Activated CD4-positive, alpha-beta T cell treated with anti-CD3 and anti-CD28 coated beads, Interleukin-2, amount 50 U/mL, for 24 hours (primary cell): ENCODE data around the gene SURF4.

Experiments
- DNase-seq, 2 donors: peaks; one replicate each; pipeline ENCODE4 v3.0.0-alpha.2; 2020; ENCODE audit warnings: low read depth in 1 of 2, low spot score in 1 of 2

SURF4 gene

GRCh38 chr9:133375724-133376654, at the start of gene SURF4, which contains the start of gene STKLD1:
Gene SURF4, minus strand, starts transcription at chr9:133376060. Its CDS starts 91 bp downstream, at chr9:133375969.
Gene STKLD1, plus strand, starts transcription at chr9:133376366. Its CDS starts 108 bp downstream, at chr9:133376474.
- peak; percentile 90 to 96 for DNase-seq

DNA sequence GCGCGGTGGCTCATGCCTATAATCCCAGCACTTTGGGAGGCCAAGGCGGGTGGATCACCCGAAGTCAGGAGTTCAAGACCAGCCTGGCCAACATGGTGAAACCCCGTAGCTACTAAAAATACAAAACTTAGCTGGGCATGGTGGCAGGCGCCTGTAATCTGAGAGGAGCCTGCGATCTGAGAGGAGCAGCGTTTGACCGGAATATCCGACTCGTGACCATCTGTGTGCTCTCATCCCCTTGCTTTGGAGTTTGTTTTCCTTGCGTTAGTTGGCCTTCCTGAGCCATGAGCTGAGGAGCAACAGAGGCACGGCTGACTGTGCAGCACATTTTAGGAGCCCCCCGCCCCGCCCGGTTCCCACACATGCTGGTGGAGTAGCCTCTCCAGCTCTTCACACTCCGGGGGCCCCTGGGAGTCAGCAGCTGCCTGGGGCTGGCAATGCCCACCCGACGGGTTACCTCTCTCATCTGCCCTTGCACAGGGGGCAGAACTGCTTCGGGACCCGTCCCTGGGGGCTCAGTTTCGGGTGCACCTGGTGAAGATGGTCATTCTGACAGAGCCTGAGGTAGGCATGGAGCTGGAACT, 49.3 kb upstream of the SURF4 start:
- no peak for DNase-seq

- no peak for DNase-seq
These were observed 48.3 kb upstream of the SURF4 start for GRCh38 chr9:133424187-133424586.

DNA sequence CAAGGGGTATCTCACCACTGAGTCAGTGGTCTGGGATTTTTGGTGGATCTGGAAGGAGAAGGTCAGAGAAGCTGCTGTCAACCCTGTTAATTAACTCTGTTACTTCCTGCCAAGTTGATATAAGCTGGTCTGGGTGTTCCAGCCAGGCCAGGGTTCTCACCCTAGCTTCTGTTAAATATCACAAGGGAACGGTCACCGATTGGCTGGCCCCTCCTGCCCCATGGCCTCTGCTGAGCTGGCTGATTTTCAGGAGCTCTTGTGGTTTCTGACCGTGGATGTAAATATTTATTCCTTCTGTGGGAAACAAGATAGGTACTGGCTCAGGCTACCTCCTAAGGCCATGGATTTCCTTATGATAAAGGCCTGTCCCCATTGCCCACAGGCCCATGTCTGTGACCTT, 47.4 kb upstream of the SURF4 start:
- no peak for DNase-seq

- DNase-seq, result no peak
These were observed 46.0 kb upstream of the SURF4 start, which contains the start of gene ADAMTS13 for GRCh38 chr9:133421615-133422542. Gene ADAMTS13, plus strand, starts transcription at chr9:133422367. Its CDS starts 77 bp downstream, at chr9:133422444.

- DNase-seq, result no peak
These were observed 44.5 kb upstream of the SURF4 start for GRCh38 chr9:133420392-133420827.

- no peak for DNase-seq
These were observed 43.1 kb upstream of the SURF4 start for GRCh38 chr9:133419005-133419404.

DNA sequence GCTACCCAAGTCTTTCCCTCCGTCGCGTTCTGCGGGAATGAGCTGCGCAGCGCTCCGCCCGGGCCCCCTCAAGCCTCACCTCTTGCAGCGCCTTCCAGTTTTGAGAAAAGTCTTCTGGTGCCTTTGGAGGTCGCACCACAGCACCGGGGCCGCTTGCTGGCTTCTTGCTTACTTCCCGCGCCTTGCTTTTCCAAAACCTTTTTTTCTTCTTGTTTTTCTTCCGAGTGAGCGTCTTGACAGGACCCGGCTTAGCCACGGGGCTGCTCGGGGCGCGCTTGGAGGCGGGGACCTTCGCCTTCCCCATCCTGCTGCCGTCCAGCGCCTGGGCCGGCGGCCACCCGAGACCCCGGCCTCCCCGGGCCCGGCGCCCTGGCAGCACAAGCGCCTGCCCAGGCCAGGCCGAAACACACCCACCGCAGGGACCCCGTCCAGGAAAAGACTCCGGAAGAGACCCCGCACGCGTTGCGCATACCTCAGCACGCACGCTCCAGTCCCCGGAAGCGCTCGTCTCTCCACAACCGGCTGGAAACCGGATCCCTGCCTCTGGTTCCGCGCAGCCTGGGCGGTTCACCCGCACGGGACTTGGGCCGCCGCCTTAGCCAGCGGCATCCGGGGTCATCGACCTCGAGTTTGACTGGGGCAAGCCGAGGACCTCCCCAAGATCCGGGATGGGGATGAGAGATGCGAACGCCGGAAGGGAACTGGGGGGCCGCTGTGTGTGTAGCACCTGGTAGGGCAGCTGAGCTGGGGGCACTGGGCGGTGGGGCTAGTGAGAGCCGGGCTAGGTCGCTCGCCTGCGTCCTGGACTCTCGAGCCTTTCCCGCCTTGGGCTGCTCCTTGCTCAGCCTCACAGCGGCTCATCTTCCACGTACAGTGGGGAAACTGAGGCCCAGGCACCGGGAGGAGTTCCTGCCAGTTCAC, 41.9 kb upstream of the SURF4 start, which contains the start of gene REXO4:
Gene REXO4, minus strand, starts transcription at position 470 of the 921 bp plus-strand sequence. Its CDS starts 166 bp downstream, at position 304.
- peak; percentile 82 to 84 for DNase-seq

DNA sequence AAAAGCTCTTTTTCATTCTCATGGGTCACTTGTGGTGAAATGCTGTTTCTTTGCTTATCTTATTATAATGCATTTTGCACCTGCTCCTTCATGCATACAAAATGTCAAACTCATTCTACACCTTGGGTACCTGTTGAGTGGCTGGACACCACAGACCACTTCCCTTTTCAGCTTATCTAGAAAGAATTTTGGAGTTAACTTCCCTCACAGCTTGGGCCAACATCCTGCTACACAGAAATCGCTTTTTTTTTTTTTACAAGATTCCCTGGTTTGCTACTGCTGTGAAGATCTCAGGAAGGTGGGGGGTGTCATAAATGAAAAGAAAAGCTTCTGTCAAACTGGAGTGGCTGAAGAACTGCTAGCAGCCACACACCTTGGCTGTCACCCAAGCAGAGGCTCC, 39.3 kb upstream of the SURF4 start:
- no peak for DNase-seq

DNA sequence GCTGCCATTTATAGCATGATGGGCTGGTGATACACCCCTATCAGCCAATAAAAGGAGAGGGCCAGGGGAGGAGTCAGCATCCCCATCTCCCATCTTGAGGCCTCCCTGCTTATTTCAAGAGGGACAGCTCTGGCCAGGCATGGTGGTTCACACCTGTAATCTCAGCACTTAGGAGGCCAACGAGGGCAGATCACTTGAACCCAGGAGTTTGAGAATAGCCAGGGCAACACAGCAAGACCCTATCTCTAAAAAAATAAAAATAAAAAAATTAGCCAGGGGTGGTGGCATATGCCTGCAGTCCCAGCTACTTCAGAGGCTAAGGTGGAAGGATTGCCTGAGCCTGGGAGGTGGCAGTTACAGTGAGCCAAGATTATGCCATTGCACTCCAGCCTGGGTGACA, 32.2 kb upstream of the SURF4 start:
- DNase-seq, result no peak

DNA sequence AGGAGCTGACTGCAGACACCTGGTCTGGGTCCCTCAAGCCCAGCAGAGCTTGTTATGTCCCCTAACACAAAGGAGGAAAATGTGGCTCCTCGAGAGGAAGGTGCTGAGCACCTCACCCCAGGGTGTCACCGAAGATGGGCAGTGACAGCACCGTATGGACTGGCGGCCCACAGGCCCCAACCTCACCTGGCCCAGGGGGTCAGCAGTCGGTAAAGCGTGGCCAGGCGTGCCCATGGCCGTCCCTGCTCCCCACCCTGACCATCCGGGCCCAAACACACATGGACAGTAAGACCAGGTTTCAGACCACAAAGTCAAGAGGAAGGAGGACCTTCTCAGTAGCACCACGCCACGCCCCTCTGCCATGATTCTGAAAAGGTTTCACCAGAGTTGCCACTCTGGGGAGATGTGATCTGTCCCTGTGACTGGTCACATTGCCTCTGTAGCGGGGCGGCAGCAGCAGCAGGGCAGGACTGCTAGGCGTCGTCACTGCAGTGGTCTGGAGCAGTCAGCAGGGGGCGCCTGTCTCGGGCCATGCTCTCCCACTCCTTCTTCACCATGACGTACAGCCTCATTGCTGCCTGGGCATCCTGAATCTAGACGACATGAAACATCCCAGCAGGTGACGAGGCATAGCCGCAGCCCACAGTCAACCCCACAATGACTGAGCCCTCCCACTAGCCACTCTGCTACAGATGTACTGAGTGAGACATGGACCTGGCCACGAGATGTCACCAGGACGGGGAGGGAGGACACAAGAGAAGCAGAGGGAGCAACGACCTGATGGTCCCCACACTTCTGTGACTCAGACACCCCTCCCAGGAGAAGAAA, 30.8 kb upstream of the SURF4 start:
- peak; percentile 63 to 69 for DNase-seq

DNA sequence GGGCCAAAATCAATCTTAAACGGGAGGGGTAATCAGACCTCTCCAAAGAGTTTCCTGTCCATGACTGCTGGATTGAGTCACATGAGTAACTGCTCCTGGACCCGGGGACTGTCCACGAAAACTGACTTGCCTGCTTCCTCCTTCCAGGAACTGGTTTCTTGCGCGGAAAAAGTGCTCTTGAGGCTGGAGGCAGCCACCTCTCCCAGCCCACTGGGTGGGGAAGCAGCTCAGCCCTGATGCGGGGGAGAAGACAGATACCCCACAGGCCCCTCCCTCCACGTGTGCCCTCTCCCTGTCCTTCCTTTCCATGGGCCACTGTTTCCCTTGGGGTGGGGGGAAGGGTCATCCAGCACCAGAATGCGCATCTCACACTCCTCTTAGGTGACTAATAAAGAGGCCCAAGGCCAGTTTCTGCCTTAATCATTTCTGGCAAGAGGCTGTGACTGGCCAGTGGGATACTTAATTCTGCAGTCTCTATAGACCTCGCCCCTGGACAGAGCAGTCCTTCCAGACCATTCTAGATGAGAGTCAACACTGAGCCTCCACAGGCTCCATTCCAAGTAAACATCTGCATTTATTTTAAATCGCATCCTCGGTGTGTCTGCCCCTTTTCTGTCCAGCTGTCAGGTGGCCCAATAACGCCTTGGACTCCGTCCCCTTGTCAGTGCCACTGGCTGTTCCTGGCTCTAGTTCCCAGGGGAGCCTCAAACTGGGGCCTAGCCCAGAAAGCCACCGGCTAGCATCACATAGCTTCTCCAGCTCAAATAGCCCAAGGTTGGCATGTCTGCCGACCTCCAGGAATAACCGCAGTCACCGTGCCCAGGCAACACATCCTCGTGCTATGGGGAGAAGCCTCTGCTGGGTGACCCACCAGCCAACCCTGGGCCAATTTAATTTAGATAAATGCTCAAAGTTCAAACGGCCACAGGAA, 29.9 kb upstream of the SURF4 start:
- DNase-seq, result no peak

DNA sequence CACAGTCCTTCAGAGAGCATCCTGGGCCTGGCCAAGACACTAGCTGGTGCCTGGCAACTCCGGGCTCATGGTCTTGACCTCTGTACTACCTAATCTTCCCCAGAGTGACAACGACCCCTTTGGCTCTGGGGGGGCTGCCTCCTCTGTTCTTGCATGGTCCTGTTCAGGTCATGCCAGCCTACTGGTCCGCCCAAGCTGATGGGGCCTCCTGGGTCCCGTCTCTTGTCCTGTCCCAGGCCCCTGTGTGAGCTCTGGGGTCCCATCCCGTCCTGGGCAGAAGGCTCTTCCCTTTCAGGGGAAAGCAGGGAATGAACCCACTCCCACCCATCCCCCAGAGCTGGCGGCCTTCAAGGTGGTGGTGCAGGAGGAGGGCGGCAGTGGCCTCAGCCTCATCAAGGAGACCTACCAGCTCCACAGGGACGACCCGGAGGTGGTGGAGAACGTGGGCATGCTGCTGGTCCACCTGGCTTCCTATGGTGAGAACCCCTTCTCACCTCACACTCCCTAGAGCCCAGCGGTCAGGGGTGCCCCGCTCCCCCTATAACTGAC, 28.7 kb upstream of the SURF4 start:
- DNase-seq, result no peak

DNA sequence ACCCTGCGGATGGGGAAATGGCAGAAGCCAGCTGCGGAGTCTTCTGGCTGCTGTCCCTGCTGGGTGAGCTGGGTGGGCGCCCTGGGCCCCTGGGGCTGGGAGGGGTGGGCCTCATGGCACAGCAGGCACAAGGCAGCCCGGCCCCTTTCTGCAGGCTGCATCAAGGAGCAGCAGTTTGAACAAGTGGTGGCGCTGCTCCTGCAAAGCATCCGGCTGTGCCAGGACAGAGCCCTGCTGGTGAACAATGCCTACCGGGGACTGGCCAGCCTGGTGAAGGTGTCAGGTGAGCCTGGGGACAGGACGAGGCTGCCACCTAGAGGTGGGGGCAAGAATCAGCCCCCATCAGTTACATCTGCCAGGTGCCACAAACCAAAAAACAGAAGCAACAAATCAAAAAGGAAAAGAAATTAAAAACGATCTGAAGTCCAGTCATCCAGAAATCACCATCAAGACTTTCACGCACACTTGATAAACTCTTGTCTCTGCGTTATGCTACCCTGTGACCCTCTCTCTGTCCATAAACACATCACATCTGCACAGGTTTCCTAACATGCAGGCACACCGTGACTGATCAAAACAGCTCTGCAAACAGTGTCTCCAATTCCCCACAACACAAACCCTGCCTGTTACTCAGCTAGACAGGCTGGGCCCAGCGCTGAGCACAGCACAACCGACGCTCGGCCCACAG, 28.1 kb upstream of the SURF4 start:
- DNase-seq, result peak; percentile 35 to 39

DNA sequence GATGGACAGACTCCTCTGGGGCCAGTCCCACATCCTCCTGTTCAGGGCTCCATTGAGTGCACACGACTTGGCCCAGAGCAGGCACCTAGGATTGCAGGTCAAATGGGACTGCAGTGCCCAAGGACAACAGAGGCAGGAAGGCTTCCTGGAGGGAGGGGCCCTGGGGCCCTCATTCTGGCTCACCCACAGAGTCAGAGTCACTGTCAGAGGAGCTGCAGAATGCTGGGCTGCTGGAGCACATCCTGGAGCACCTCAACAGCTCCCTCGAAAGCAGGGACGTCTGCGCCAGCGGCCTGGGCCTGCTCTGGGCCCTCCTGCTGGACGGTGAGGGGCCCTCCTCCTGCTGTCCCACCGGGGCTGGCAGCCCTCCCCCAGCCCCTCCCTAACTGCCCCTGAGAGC, 26.8 kb upstream of the SURF4 start:
- DNase-seq, result no peak

DNA sequence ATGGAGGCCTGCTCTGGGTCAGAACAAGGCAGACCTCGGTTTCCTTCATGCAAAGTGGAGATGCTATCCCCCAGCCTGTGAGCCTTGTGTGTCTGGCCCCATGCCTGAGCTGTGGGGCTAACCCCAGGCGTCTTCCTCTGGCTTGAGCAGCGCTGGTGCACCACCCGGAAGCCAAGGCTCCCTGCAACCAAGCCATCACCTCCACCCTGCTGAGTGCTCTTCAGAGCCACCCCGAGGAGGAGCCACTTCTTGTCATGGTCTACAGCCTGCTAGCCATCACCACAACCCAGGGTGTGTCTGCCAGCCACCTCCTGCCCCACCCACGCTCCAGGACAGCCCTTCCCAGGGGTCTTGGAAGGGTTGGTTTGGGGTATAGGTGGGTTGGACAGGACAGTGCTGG, 25.7 kb upstream of the SURF4 start:
- DNase-seq, result no peak

DNA sequence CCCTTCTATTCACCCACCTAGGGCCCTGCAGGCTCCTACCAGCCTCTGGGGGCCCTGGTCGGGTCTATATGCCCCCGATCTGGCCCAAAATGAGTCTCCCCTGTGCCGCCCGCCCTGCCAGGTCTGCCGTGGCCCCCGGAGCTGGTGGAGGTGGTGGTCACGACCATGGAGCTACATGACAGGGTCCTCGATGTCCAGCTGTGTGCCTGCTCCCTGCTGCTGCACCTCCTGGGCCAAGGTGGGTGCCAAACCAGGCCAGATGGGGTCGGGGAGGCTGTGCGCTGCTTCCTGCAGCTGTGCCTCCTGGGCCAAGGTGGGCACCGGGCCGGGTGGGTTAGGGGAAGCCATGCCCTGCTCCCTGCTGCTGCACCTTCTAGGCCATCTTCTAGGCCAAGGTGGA, 24.4 kb upstream of the SURF4 start:
- DNase-seq, result no peak
